SK-N-SH (cell line): ENCODE results near the gene NCF2. TPM values are rescaled to one million over a fixed set of nuclear protein-coding genes. Genes with fewer than 3 reads are reported as not detected.

ENCODE experiments used
- CTCF ChIA-PET: fragments of 300-600, 350-600 bp; formaldehyde crosslinking; extraction: SDS; loops from one replicate; lab custom pipeline; 2021; lab: Yijun Ruan, JAX
- POLR2A ChIA-PET: fragments of 350-600 bp; sonication (Branson Sonifier 250); formaldehyde crosslinking; extraction: SDS; loops from one replicate; lab custom pipeline; 2020; ENCODE audit warnings: antibody characterized with exemption, inconsistent platforms; lab: Yijun Ruan, JAX
- DNase-seq: peaks from one replicate; pipeline ENCODE4 v3.0.0; 2012
- H2AFZ ChIP-seq: fragments of 200-600 bp; sonication (generic); 2 replicates; pipeline ENCODE4 v1.8.1; 2016; ENCODE audit warnings: antibody characterized with exemption, mild to moderate bottlenecking, low read depth
- H3F3A ChIP-seq: fragments of 200-600 bp; sonication (generic); replicated peaks from 2 replicates; pipeline ENCODE3; 2016; ENCODE audit warnings: antibody characterized with exemption, mild to moderate bottlenecking; ENCODE audit not compliant: insufficient read depth
- H3K27ac ChIP-seq, 2 experiments: fragments of 200-500 bp in 1 of 2; fragments of 200-600 bp in 1 of 2; sonication (Bioruptor generic) in 1 of 2; sonication (generic), shearing (Covaris generic) in 1 of 2; 2 replicates each; pipeline versions ENCODE4 v1.5.1 to v1.6.1; 2014 to 2016; ENCODE audit warnings: low read depth in 2 of 2, inconsistent platforms in 1 of 2, low read length in 1 of 2, mild to moderate bottlenecking in 1 of 2, mixed read lengths in 1 of 2
- H3K27me3 ChIP-seq: fragments of 200-600 bp; sonication (generic), shearing (Covaris generic); 2 replicates; pipeline ENCODE4 v1.6.1; 2016; ENCODE audit warnings: mixed run types; ENCODE audit not compliant: insufficient read depth
- H3K36me3 ChIP-seq, 2 experiments: fragments of 200-500 bp in 1 of 2; fragments of 200-600 bp in 1 of 2; sonication (Bioruptor generic) in 1 of 2; sonication (generic) in 1 of 2; replicated peaks in 1 of 2; 2 replicates each; pipeline versions ENCODE3 to v1.5.1; 2014 to 2016; ENCODE audit warnings: low read length in 1 of 2, mild to moderate bottlenecking in 1 of 2; ENCODE audit not compliant: insufficient read depth in 2 of 2, control insufficient read depth in 1 of 2
- H3K4me1 ChIP-seq, 2 experiments: fragments of 200-500 bp in 1 of 2; fragments of 200-600 bp in 1 of 2; sonication (Bioruptor generic) in 1 of 2; sonication (generic), shearing (Covaris generic) in 1 of 2; 2 replicates each; pipeline versions ENCODE4 v1.5.1 to v1.6.1; 2014 to 2016; ENCODE audit warnings: low read depth in 1 of 2, low read length in 1 of 2, mixed run types in 1 of 2; ENCODE audit not compliant: insufficient read depth in 2 of 2, control insufficient read depth in 1 of 2
- H3K4me2 ChIP-seq: fragments of 200-600 bp; sonication (generic), shearing (Covaris generic); 2 replicates; pipeline ENCODE4 v1.6.1; 2017; ENCODE audit warnings: mixed run types
- H3K4me3 ChIP-seq, 2 experiments: fragments of 200-500 bp in 1 of 2; fragments of 200-600 bp in 1 of 2; sonication (Bioruptor generic) in 1 of 2; sonication (generic), shearing (Covaris generic) in 1 of 2; 2 replicates each; pipeline versions ENCODE4 v1.5.1 to v1.8.1; 2014 to 2016; ENCODE audit warnings: low read depth in 2 of 2, inconsistent platforms in 1 of 2, low read length in 1 of 2, mild to moderate bottlenecking in 1 of 2, mixed read lengths in 1 of 2, moderate library complexity in 1 of 2
- H3K79me2 ChIP-seq: fragments of 200-600 bp; sonication (generic); 2 replicates; pipeline ENCODE4 v1.8.1; 2017; ENCODE audit warnings: mild to moderate bottlenecking; ENCODE audit not compliant: insufficient read depth
- H3K9ac ChIP-seq: fragments of 200-600 bp; sonication (generic); 2 replicates; pipeline ENCODE4 v1.6.1; 2017; ENCODE audit warnings: mixed run types
- H3K9me2 ChIP-seq: fragments of 200-600 bp; sonication (generic); 2 replicates; pipeline ENCODE4 v1.6.1; 2017; ENCODE audit warnings: mixed run types
- H3K9me3 ChIP-seq: fragments of 200-600 bp; sonication (generic); 2 replicates; pipeline ENCODE4 v1.6.1; 2017; ENCODE audit warnings: mixed run types, mild to moderate bottlenecking, moderate library complexity
- H4K20me1 ChIP-seq: fragments of 200-600 bp; sonication (generic); 2 replicates; pipeline ENCODE4 v1.6.1; 2017; ENCODE audit warnings: mild to moderate bottlenecking, mixed run types; ENCODE audit not compliant: insufficient read depth
- CHD2 ChIP-seq: fragments of 150-350 bp; IDR thresholded peaks from 2 replicates; pipeline ENCODE4 v1.6.1; 2018; ENCODE audit warnings: low read length; ENCODE audit not compliant: partially characterized antibody
- EP300 ChIP-seq, 2 experiments: IDR thresholded peaks; 2 replicates each; pipeline versions ENCODE4 v1.4.0 to v1.6.1; 2012; ENCODE audit warnings: borderline replicate concordance in 1 of 2, low read depth in 1 of 2, low read length in 1 of 2
- EZH2phosphoT487 ChIP-seq: fragments of 200-600 bp; sonication (generic); IDR thresholded peaks from 2 replicates; pipeline ENCODE4 v1.6.1; 2017; ENCODE audit warnings: low read depth, mixed run types, mild to moderate bottlenecking, antibody characterized with exemption, moderate library complexity, borderline replicate concordance
- FOSL2 ChIP-seq: IDR thresholded peaks from 2 replicates; pipeline ENCODE4 v1.4.0; 2012; ENCODE audit warnings: low read depth, mild to moderate bottlenecking, moderate library complexity, borderline replicate concordance
- FOXJ3 ChIP-seq: sonication (generic); formaldehyde crosslinking; IDR thresholded peaks from 2 replicates; pipeline ENCODE4 v1.5.1; 2020; ENCODE audit warnings: mild to moderate bottlenecking, missing genetic modification reagents
- GABPA ChIP-seq: IDR thresholded peaks from 2 replicates; pipeline ENCODE4 v1.4.0; 2012; ENCODE audit warnings: low read depth, mild to moderate bottlenecking
- JUND ChIP-seq: IDR thresholded peaks from 2 replicates; pipeline ENCODE4 v1.4.0; 2012
- MXI1 ChIP-seq: IDR thresholded peaks from 2 replicates; pipeline ENCODE4 v1.6.1; 2012; ENCODE audit warnings: mild to moderate bottlenecking, low read depth, low read length, improper control_type of control experiment
- NFIC ChIP-seq: IDR thresholded peaks from 2 replicates; pipeline ENCODE4 v1.4.0; 2012; ENCODE audit warnings: borderline replicate concordance
- RAD21 ChIP-seq: IDR thresholded peaks from 2 replicates; pipeline ENCODE4 v1.6.1; 2012; ENCODE audit warnings: mild to moderate bottlenecking, low read length
- RXRA ChIP-seq: IDR thresholded peaks from 2 replicates; pipeline ENCODE4 v1.4.0; 2012; ENCODE audit warnings: low read depth, mild to moderate bottlenecking, borderline replicate concordance
- SIN3A ChIP-seq: IDR thresholded peaks from 2 replicates; pipeline ENCODE4 v1.6.1; 2012; ENCODE audit warnings: low read depth, mild to moderate bottlenecking, low read length, moderate library complexity, borderline replicate concordance
- SMC3 ChIP-seq: IDR thresholded peaks from 2 replicates; pipeline ENCODE4 v1.6.1; 2012; ENCODE audit warnings: low read depth, low read length, improper control_type of control experiment
- TCF12 ChIP-seq: IDR thresholded peaks from 2 replicates; pipeline ENCODE4 v1.4.0; 2012
- WGBS: methylation state at CpG from one replicate; pipeline ENCODE4 v1.1.6; 2017; ENCODE audit warnings: low lambda C conversion rate; 5-methylcytosine and 5-hydroxymethylcytosine counted together
- polyA plus RNA-seq, 3 experiments: library from polyadenylated mRNA; depleted of rRNA; stranded (reverse); fragments of >200 nt; gene quantifications; 2 replicates each; pipeline ENCODE4 v1.2.3, GENCODE V29; 2012
- TF ChIP-seq, protein P1 (sequence below): IDR thresholded peaks from 2 replicates; pipeline ENCODE4 v1.4.0; 2012; ENCODE audit warnings: low read depth
- TF ChIP-seq, protein P2 (sequence below): fragments of 150-350 bp; IDR thresholded peaks from 2 replicates; pipeline ENCODE4 v1.6.1; 2016; ENCODE audit warnings: mild to moderate bottlenecking, low read depth, low read length
- TF ChIP-seq, protein P3 (sequence below): IDR thresholded peaks from 2 replicates; pipeline ENCODE4 v1.4.0; 2012; ENCODE audit warnings: low read depth, borderline replicate concordance
- TF ChIP-seq, protein P4 (sequence below): IDR thresholded peaks from 2 replicates; pipeline ENCODE4 v1.6.1; 2012; ENCODE audit warnings: mild to moderate bottlenecking, low read depth, low read length, moderate library complexity

Gene NCF2
- polyA plus RNA-seq, 1 of the 3 experiments (the other 2 are of a cell fraction), result 2.0 TPM

DNA sequence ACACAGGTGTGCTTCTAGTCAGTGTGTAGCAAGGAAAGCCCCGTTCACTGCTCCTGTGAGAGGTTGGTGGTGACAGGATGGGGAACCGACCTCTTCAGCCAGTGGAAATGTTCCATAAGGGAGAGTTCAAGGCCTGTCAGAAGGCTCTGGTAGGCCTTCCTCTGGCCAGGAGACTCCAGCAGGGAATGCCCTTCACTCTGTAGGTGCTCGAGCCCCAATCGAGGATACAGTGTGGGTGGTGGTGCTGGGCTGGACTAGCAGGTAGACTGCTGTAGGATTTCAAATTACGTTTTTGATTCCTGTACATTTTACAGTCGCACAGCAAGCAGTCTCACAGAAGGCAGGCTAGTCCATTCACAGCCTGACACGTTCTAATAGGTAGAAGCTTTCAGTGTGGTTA is 37.8 kb downstream of the NCF2 start:
- H3K36me3 ChIP-seq, result peaks cover 57 to 79% of the 10 kb centered on the region in 2 experiments
- 92% methylated on average over 6 of the region's 7 CpGs for WGBS
- H3K27me3 ChIP-seq, result no peaks in the 10 kb centered on the region
- no peak overlapping the region for H3K4me2 ChIP-seq
- TF ChIP-seq FOXJ3, result no peak
- TF ChIP-seq, protein P1, sequence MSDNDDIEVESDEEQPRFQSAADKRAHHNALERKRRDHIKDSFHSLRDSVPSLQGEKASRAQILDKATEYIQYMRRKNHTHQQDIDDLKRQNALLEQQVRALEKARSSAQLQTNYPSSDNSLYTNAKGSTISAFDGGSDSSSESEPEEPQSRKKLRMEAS, result no peak
- TF ChIP-seq RAD21, result no peak
- TF ChIP-seq EZH2phosphoT487, result no peak
- no peak for TF ChIP-seq SIN3A
- TF ChIP-seq MXI1, result no peak
- TF ChIP-seq TCF12, result no peak
- TF ChIP-seq CHD2, result no peak
- TF ChIP-seq, protein P2, sequence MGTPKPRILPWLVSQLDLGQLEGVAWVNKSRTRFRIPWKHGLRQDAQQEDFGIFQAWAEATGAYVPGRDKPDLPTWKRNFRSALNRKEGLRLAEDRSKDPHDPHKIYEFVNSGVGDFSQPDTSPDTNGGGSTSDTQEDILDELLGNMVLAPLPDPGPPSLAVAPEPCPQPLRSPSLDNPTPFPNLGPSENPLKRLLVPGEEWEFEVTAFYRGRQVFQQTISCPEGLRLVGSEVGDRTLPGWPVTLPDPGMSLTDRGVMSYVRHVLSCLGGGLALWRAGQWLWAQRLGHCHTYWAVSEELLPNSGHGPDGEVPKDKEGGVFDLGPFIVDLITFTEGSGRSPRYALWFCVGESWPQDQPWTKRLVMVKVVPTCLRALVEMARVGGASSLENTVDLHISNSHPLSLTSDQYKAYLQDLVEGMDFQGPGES, result no peak
- TF ChIP-seq FOSL2, result no peak
- TF ChIP-seq NFIC, result no peak
- peaks cover 7% of the 10 kb centered on the region for H3F3A ChIP-seq
- no peaks in the 10 kb centered on the region for H3K4me1 ChIP-seq
- H3K9ac ChIP-seq, result no peak overlapping the region
- H2AFZ ChIP-seq, result no peak overlapping the region
- no peak for DNase-seq
- no peak overlapping the region for H3K27ac ChIP-seq
- no peaks in the 10 kb centered on the region for H4K20me1 ChIP-seq
- H3K4me3 ChIP-seq, result no peak overlapping the region
- H3K9me3 ChIP-seq, result no peaks in the 10 kb centered on the region
- POLR2A ChIA-PET, result no interaction called here
- no peaks in the 10 kb centered on the region for H3K9me2 ChIP-seq
- CTCF ChIA-PET, result no interaction called here
- H3K79me2 ChIP-seq, result no peaks in the 10 kb centered on the region

DNA sequence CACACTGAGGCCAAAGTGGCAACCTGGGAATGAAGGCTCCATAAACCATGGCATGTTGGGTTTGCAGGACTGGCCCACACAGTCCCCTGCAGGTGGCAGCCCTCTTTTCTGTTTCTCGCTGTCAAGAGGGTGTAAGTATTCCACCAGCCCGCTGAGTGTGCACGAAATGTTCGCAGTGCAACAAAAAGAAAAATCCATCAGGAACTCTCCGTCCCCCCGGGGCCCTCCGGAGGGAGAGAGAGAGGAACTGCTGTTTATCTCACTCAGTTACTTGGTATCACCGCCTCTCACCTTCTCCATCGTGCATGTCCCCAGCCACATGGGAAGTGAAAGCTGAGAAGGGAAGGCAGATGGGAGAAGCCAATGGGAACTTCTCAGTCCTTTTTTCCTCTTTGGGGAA is 38.3 kb downstream of the NCF2 start:
- H3K27me3 ChIP-seq, result no peaks in the 10 kb centered on the region
- no peaks in the 10 kb centered on the region for H4K20me1 ChIP-seq
- ChIA-PET CTCF (interaction anchor here (0.8 kb wide), 1 partner anchor 9 kb away, joined by 3 read pairs; no protein-coding TSS in a partner anchor), POLR2A (no interaction called here)
- no peaks in the 10 kb centered on the region for H3K79me2 ChIP-seq
- H3K4me3 ChIP-seq, result no peak overlapping the region
- no peaks in the 10 kb centered on the region for H3K9me2 ChIP-seq
- no peak for DNase-seq
- H3K36me3 ChIP-seq, result peaks cover 61 to 84% of the 10 kb centered on the region in 2 experiments
- TF ChIP-seq GABPA (no peak), SMC3 (no peak), RXRA (no peak), JUND (no peak), EZH2phosphoT487 (no peak), CHD2 (no peak), RAD21 (no peak), EP300 (IDR thresholded peaks at IDR 0.05; ENCODE audit: borderline replicate concordance in 1 of 2, low read depth in 1 of 2, low read length in 1 of 2) (no peak)
- TF ChIP-seq, protein P3, sequence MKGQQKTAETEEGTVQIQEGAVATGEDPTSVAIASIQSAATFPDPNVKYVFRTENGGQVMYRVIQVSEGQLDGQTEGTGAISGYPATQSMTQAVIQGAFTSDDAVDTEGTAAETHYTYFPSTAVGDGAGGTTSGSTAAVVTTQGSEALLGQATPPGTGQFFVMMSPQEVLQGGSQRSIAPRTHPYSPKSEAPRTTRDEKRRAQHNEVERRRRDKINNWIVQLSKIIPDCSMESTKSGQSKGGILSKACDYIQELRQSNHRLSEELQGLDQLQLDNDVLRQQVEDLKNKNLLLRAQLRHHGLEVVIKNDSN, result no peak
- TF ChIP-seq, protein P2, result no peak
- TF ChIP-seq, protein P4, sequence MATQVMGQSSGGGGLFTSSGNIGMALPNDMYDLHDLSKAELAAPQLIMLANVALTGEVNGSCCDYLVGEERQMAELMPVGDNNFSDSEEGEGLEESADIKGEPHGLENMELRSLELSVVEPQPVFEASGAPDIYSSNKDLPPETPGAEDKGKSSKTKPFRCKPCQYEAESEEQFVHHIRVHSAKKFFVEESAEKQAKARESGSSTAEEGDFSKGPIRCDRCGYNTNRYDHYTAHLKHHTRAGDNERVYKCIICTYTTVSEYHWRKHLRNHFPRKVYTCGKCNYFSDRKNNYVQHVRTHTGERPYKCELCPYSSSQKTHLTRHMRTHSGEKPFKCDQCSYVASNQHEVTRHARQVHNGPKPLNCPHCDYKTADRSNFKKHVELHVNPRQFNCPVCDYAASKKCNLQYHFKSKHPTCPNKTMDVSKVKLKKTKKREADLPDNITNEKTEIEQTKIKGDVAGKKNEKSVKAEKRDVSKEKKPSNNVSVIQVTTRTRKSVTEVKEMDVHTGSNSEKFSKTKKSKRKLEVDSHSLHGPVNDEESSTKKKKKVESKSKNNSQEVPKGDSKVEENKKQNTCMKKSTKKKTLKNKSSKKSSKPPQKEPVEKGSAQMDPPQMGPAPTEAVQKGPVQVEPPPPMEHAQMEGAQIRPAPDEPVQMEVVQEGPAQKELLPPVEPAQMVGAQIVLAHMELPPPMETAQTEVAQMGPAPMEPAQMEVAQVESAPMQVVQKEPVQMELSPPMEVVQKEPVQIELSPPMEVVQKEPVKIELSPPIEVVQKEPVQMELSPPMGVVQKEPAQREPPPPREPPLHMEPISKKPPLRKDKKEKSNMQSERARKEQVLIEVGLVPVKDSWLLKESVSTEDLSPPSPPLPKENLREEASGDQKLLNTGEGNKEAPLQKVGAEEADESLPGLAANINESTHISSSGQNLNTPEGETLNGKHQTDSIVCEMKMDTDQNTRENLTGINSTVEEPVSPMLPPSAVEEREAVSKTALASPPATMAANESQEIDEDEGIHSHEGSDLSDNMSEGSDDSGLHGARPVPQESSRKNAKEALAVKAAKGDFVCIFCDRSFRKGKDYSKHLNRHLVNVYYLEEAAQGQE, result no peak
- H3K9ac ChIP-seq, result no peak overlapping the region
- WGBS, result 92% methylated on average over 9 of the region's 9 CpGs
- H3K27ac ChIP-seq, result no peak overlapping the region
- no peaks in the 10 kb centered on the region for H3K4me1 ChIP-seq
- H3F3A ChIP-seq, result peaks cover 4% of the 10 kb centered on the region
- no peaks in the 10 kb centered on the region for H3K9me3 ChIP-seq
- no peak overlapping the region for H3K4me2 ChIP-seq
- no peak overlapping the region for H2AFZ ChIP-seq
